SK-N-SH (cell line): Measurements from ENCODE around the gene HTT. TPM values are rescaled to one million over a fixed set of nuclear protein-coding genes. Genes with fewer than 3 reads are reported as not detected.

ENCODE experiments used
- CTCF ChIA-PET: fragments of 300-600, 350-600 bp; formaldehyde crosslinking; extraction: SDS; loops from one replicate; lab custom pipeline; 2021; lab: Yijun Ruan, JAX
- POLR2A ChIA-PET: fragments of 350-600 bp; sonication (Branson Sonifier 250); formaldehyde crosslinking; extraction: SDS; loops from one replicate; lab custom pipeline; 2020; ENCODE audit warnings: antibody characterized with exemption, inconsistent platforms; lab: Yijun Ruan, JAX
- DNase-seq: peaks from one replicate; pipeline ENCODE4 v3.0.0; 2012
- H2AFZ ChIP-seq: fragments of 200-600 bp; sonication (generic); 2 replicates; pipeline ENCODE4 v1.8.1; 2016; ENCODE audit warnings: antibody characterized with exemption, mild to moderate bottlenecking, low read depth
- H3F3A ChIP-seq: fragments of 200-600 bp; sonication (generic); replicated peaks from 2 replicates; pipeline ENCODE3; 2016; ENCODE audit warnings: antibody characterized with exemption, mild to moderate bottlenecking; ENCODE audit not compliant: insufficient read depth
- H3K27ac ChIP-seq, 2 experiments: fragments of 200-500 bp in 1 of 2; fragments of 200-600 bp in 1 of 2; sonication (Bioruptor generic) in 1 of 2; sonication (generic), shearing (Covaris generic) in 1 of 2; 2 replicates each; pipeline versions ENCODE4 v1.5.1 to v1.6.1; 2014 to 2016; ENCODE audit warnings: low read depth in 2 of 2, inconsistent platforms in 1 of 2, low read length in 1 of 2, mild to moderate bottlenecking in 1 of 2, mixed read lengths in 1 of 2
- H3K27me3 ChIP-seq: fragments of 200-600 bp; sonication (generic), shearing (Covaris generic); 2 replicates; pipeline ENCODE4 v1.6.1; 2016; ENCODE audit warnings: mixed run types; ENCODE audit not compliant: insufficient read depth
- H3K36me3 ChIP-seq, 2 experiments: fragments of 200-500 bp in 1 of 2; fragments of 200-600 bp in 1 of 2; sonication (Bioruptor generic) in 1 of 2; sonication (generic) in 1 of 2; replicated peaks in 1 of 2; 2 replicates each; pipeline versions ENCODE3 to v1.5.1; 2014 to 2016; ENCODE audit warnings: low read length in 1 of 2, mild to moderate bottlenecking in 1 of 2; ENCODE audit not compliant: insufficient read depth in 2 of 2, control insufficient read depth in 1 of 2
- H3K4me1 ChIP-seq, 2 experiments: fragments of 200-500 bp in 1 of 2; fragments of 200-600 bp in 1 of 2; sonication (Bioruptor generic) in 1 of 2; sonication (generic), shearing (Covaris generic) in 1 of 2; 2 replicates each; pipeline versions ENCODE4 v1.5.1 to v1.6.1; 2014 to 2016; ENCODE audit warnings: low read depth in 1 of 2, low read length in 1 of 2, mixed run types in 1 of 2; ENCODE audit not compliant: insufficient read depth in 2 of 2, control insufficient read depth in 1 of 2
- H3K4me2 ChIP-seq: fragments of 200-600 bp; sonication (generic), shearing (Covaris generic); 2 replicates; pipeline ENCODE4 v1.6.1; 2017; ENCODE audit warnings: mixed run types
- H3K4me3 ChIP-seq, 2 experiments: fragments of 200-500 bp in 1 of 2; fragments of 200-600 bp in 1 of 2; sonication (Bioruptor generic) in 1 of 2; sonication (generic), shearing (Covaris generic) in 1 of 2; 2 replicates each; pipeline versions ENCODE4 v1.5.1 to v1.8.1; 2014 to 2016; ENCODE audit warnings: low read depth in 2 of 2, inconsistent platforms in 1 of 2, low read length in 1 of 2, mild to moderate bottlenecking in 1 of 2, mixed read lengths in 1 of 2, moderate library complexity in 1 of 2
- H3K79me2 ChIP-seq: fragments of 200-600 bp; sonication (generic); 2 replicates; pipeline ENCODE4 v1.8.1; 2017; ENCODE audit warnings: mild to moderate bottlenecking; ENCODE audit not compliant: insufficient read depth
- H3K9ac ChIP-seq: fragments of 200-600 bp; sonication (generic); 2 replicates; pipeline ENCODE4 v1.6.1; 2017; ENCODE audit warnings: mixed run types
- H3K9me2 ChIP-seq: fragments of 200-600 bp; sonication (generic); 2 replicates; pipeline ENCODE4 v1.6.1; 2017; ENCODE audit warnings: mixed run types
- H3K9me3 ChIP-seq: fragments of 200-600 bp; sonication (generic); 2 replicates; pipeline ENCODE4 v1.6.1; 2017; ENCODE audit warnings: mixed run types, mild to moderate bottlenecking, moderate library complexity
- H4K20me1 ChIP-seq: fragments of 200-600 bp; sonication (generic); 2 replicates; pipeline ENCODE4 v1.6.1; 2017; ENCODE audit warnings: mild to moderate bottlenecking, mixed run types; ENCODE audit not compliant: insufficient read depth
- CHD2 ChIP-seq: fragments of 150-350 bp; IDR thresholded peaks from 2 replicates; pipeline ENCODE4 v1.6.1; 2018; ENCODE audit warnings: low read length; ENCODE audit not compliant: partially characterized antibody
- EZH2phosphoT487 ChIP-seq: fragments of 200-600 bp; sonication (generic); IDR thresholded peaks from 2 replicates; pipeline ENCODE4 v1.6.1; 2017; ENCODE audit warnings: low read depth, mixed run types, mild to moderate bottlenecking, antibody characterized with exemption, moderate library complexity, borderline replicate concordance
- FOSL2 ChIP-seq: IDR thresholded peaks from 2 replicates; pipeline ENCODE4 v1.4.0; 2012; ENCODE audit warnings: low read depth, mild to moderate bottlenecking, moderate library complexity, borderline replicate concordance
- FOXM1 ChIP-seq: IDR thresholded peaks from 2 replicates; pipeline ENCODE4 v1.4.0; 2012; ENCODE audit warnings: low read depth, mild to moderate bottlenecking
- GABPA ChIP-seq: IDR thresholded peaks from 2 replicates; pipeline ENCODE4 v1.4.0; 2012; ENCODE audit warnings: low read depth, mild to moderate bottlenecking
- JUND ChIP-seq: IDR thresholded peaks from 2 replicates; pipeline ENCODE4 v1.4.0; 2012
- MXI1 ChIP-seq: IDR thresholded peaks from 2 replicates; pipeline ENCODE4 v1.6.1; 2012; ENCODE audit warnings: mild to moderate bottlenecking, low read depth, low read length, improper control_type of control experiment
- NRF1 ChIP-seq: IDR thresholded peaks from 2 replicates; pipeline ENCODE4 v1.6.1; 2012; ENCODE audit warnings: low read depth, mild to moderate bottlenecking, low read length
- PBX3 ChIP-seq: IDR thresholded peaks from 2 replicates; pipeline ENCODE4; 2012
- RAD21 ChIP-seq: IDR thresholded peaks from 2 replicates; pipeline ENCODE4 v1.6.1; 2012; ENCODE audit warnings: mild to moderate bottlenecking, low read length
- RCOR1 ChIP-seq: fragments of 150-350 bp; IDR thresholded peaks from 2 replicates; pipeline ENCODE4 v1.6.1; 2017; ENCODE audit warnings: antibody characterized with exemption, low read length
- REST ChIP-seq: IDR thresholded peaks from 2 replicates; pipeline ENCODE4 v1.6.1; 2012; ENCODE audit warnings: mild to moderate bottlenecking, low read depth, low read length, moderate library complexity
- RFX5 ChIP-seq: IDR thresholded peaks from 2 replicates; pipeline ENCODE4 v1.6.1; 2012; ENCODE audit warnings: mild to moderate bottlenecking, improper control_type of control experiment, low read length
- SIN3A ChIP-seq: IDR thresholded peaks from 2 replicates; pipeline ENCODE4 v1.6.1; 2012; ENCODE audit warnings: low read depth, mild to moderate bottlenecking, low read length, moderate library complexity, borderline replicate concordance
- TAF1 ChIP-seq: IDR thresholded peaks from 2 replicates; pipeline ENCODE4 v1.6.1; 2012; ENCODE audit warnings: low read depth, mild to moderate bottlenecking, low read length, moderate library complexity, borderline replicate concordance
- TCF12 ChIP-seq: IDR thresholded peaks from 2 replicates; pipeline ENCODE4 v1.4.0; 2012
- ZBTB33 ChIP-seq: IDR thresholded peaks from 2 replicates; pipeline ENCODE4 v1.4.0; 2012; ENCODE audit warnings: low read depth, borderline replicate concordance
- WGBS: methylation state at CpG from one replicate; pipeline ENCODE4 v1.1.6; 2017; ENCODE audit warnings: low lambda C conversion rate; 5-methylcytosine and 5-hydroxymethylcytosine counted together
- polyA plus RNA-seq, 3 experiments: library from polyadenylated mRNA; depleted of rRNA; stranded (reverse); fragments of >200 nt; gene quantifications; 2 replicates each; pipeline ENCODE4 v1.2.3, GENCODE V29; 2012
- TF ChIP-seq, protein P1 (sequence below): IDR thresholded peaks from 2 replicates; pipeline ENCODE4 v1.4.0; 2012; ENCODE audit warnings: low read depth
- TF ChIP-seq, protein P2 (sequence below): IDR thresholded peaks from 2 replicates; pipeline ENCODE4 v1.4.0; 2012; ENCODE audit warnings: low read depth, borderline replicate concordance

HTT gene
- polyA plus RNA-seq, 1 of the 3 experiments (the other 2 are of a cell fraction), result 11.3 TPM

- 93% methylated on average over 6 of the region's 6 CpGs for WGBS
- Histone ChIP-seq H3K4me1 (no peaks in the 10 kb centered on the region), H2AFZ (no peak overlapping the region), H4K20me1 (peaks cover 83% of the 10 kb centered on the region), H3K4me2 (no peak overlapping the region), H3K9ac (no peak overlapping the region), H3K36me3 (peaks cover 6% of the 10 kb centered on the region in 2 experiments), H3K79me2 (peaks cover 99% of the 10 kb centered on the region), H3K9me2 (no peaks in the 10 kb centered on the region), H3F3A (peaks cover 4% of the 10 kb centered on the region), H3K9me3 (no peaks in the 10 kb centered on the region), H3K27me3 (no peaks in the 10 kb centered on the region), H3K4me3 (no peak overlapping the region), H3K27ac (no peak overlapping the region)
- ChIA-PET CTCF (interaction anchor here (0.8 to 2.4 kb wide), 2 partner anchors 23 to 25 kb away, joined by 3 to 11 read pairs; no protein-coding TSS in a partner anchor), POLR2A (no interaction called here)
- no peak for TF ChIP-seq ZBTB33
- no peak for TF ChIP-seq JUND
- no peak for TF ChIP-seq REST
- TF ChIP-seq, protein P1, sequence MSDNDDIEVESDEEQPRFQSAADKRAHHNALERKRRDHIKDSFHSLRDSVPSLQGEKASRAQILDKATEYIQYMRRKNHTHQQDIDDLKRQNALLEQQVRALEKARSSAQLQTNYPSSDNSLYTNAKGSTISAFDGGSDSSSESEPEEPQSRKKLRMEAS, result no peak
- TF ChIP-seq MXI1, result no peak
- no peak for TF ChIP-seq NRF1
- TF ChIP-seq TAF1, result no peak
- no peak for TF ChIP-seq CHD2
- TF ChIP-seq RAD21, result no peak
- TF ChIP-seq SIN3A, result no peak
- no peak for TF ChIP-seq EZH2phosphoT487
- no peak for TF ChIP-seq GABPA
- TF ChIP-seq, protein P2, sequence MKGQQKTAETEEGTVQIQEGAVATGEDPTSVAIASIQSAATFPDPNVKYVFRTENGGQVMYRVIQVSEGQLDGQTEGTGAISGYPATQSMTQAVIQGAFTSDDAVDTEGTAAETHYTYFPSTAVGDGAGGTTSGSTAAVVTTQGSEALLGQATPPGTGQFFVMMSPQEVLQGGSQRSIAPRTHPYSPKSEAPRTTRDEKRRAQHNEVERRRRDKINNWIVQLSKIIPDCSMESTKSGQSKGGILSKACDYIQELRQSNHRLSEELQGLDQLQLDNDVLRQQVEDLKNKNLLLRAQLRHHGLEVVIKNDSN, result no peak
- TF ChIP-seq TCF12, result no peak
- no peak for TF ChIP-seq RFX5
- no peak for TF ChIP-seq PBX3
- TF ChIP-seq FOXM1, result no peak
- TF ChIP-seq RCOR1, result no peak
- TF ChIP-seq FOSL2, result no peak
- DNase-seq, result no peak
Measured at GRCh38 chr4:3082925-3083515, 8.5 kb downstream of the HTT start.
